Muscle of back (tissue), 11 donors: ENCODE results near the gene RHO. TPM values are rescaled to one million over a fixed set of nuclear protein-coding genes. Genes with fewer than 3 reads are reported as not detected.
"Not testable (repeated sequence)": the region's sequence is repeated elsewhere in the genome, so short reads cannot be mapped to it uniquely, and the experiment has no call there.

Experiments used
- DNase-seq, 3 donors: peaks; one replicate each; pipeline versions ENCODE4 v3.0.0 to v3.0.0-alpha.2; 2013
- polyA plus RNA-seq, 10 donors: library from polyadenylated mRNA; unstranded; fragments of 120-200 nt; gene quantifications; one replicate each; pipeline ENCODE4 v1.2.1, GENCODE V29; 2013; ENCODE audit not compliant: insufficient read length in 10 of 10

Gene RHO
- polyA plus RNA-seq, 10 donors = 0.04 to 0.14 (median 0.10) TPM; not detected in 7

DNA sequence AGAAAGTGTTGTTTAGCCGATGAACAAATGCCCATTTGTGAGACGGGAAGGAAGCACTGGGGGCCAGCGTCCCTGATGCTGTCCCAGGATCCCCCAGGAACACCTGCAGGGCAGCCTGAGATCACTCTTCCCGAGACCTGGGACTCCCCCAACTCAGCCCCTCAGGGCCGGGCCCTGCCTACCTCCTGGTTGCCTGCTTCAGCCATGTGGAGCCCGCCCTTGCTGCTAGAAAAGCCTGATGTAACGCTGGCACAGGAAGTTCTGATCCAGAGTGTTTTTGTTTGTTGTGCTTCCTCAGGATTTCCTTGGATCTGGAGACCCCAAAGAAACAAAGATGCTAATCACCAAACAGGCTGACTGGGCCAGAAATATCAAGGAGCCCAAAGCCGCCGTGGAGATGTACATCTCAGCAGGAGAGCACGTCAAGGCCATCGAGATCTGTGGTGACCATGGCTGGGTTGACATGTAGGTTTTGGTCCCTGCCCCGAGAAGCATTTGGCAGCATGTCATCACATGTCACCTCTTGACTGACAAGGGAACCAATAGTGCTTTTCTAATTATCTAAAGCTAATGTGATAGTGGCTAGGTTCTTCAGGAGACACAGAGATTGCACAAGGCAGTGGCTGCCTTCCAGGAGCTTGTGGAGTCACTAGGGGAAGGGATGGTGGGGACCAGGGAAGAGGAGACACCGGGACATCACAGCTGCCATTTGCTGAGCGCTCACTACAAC is 28.7 kb upstream of the RHO start:
- DNase-seq = not testable (repeated sequence)

DNA sequence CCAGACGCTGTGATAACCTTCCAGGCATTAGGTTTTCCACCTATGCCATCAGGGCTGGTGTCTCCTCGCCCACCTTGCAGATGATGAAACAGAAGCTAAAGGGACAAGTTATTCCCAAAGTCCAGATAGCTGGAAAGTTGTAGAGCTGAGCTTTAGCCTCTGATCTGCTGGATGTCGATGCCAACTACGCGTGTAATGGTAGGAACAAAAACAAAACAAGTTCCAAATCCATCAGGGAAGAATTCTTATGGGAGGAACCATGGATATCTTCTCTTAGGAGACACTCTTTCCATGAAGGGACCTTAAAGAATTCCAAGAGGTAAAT is 28.1 kb upstream of the RHO start:
- no peak for DNase-seq

DNA sequence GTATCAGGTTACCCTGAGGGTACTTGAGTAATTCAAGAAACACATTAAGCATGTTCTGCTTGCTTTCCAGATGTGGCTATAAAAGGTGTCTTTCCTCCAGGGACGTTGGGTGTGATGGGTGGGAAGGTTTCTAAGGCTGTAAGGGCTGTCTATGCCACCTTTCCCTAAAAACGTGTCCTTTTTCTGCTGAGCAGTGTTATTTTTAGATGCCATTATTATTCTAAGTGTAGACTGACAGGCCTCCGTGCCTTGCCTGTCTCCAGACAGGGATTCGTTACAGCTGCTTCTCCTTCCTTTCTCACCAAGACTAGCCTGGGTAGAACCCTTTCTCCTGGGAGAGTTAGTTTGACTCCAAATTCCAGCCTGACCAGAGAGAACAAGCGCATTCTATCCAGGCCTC is 26.8 kb upstream of the RHO start:
- no peak for DNase-seq

DNA sequence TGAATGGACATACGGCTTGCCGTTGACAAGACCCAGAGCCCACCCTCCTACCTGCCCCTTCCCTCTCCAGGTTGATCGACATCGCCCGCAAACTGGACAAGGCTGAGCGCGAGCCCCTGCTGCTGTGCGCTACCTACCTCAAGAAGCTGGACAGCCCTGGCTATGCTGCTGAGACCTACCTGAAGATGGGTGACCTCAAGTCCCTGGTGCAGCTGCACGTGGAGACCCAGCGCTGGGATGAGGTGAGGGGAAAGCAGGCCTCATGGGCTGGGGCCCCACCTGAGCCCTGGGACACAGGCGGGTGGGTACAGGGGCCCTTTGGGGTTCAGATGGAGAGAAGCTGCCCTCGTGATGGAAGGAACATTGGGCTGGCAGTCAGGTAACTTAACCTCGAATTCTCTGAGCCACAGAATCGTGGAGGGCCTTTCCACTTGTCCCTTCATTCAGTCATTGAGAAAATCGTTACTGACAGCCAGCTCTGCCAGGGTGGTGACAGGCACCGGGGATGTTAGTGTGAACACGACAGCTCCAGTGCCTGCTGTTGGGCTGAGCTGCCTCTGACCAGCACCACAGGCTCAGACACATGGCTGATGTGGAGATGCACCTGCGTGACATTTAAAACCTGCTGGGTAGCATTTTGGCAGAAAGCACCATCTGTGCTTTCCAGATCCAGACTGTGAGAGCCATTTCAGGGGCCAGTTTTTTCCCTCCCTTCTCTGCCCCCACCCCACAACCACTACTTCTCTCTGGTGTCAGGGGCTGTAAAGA is 25.6 kb upstream of the RHO start:
- DNase-seq = no peak

DNA sequence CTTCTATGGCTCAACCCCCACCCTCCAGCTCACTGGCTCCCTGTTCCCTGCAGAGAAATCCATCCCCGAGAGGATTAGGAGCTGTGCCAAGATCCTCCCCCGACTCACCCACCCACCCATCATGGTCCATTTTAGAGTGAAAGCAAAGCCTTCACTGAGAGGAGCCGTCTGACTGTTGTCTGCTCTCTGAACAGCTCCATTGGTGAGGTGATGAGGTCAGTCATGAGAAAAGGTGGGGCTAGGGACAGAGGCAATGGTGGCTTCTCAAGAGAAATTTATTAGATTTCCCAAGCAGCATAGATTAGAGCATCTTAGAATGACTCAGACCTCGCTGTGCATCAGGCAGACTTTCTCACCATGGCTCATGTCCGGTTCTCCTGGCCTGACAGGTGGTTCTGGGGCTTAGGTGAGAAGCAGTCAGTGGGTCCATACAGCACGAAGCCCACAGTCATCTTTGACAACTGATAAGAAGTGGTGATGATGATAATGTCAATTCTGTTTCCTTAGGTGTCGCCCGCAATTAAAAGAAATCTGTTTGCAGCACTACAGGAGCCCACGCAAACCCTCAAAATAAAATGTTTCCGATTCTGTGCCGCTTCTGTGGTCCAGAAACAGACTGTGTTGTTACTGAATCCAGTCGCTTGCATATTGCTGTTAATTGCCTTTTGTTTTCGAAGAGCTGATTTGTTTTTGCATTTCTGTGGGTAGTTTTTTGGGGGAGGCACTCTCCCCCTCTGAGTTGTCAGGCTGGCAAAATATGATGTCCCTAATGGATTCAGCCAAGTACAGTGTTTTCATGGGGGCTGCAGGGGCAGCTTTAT is 24.8 kb upstream of the RHO start:
- no peak for DNase-seq

DNA sequence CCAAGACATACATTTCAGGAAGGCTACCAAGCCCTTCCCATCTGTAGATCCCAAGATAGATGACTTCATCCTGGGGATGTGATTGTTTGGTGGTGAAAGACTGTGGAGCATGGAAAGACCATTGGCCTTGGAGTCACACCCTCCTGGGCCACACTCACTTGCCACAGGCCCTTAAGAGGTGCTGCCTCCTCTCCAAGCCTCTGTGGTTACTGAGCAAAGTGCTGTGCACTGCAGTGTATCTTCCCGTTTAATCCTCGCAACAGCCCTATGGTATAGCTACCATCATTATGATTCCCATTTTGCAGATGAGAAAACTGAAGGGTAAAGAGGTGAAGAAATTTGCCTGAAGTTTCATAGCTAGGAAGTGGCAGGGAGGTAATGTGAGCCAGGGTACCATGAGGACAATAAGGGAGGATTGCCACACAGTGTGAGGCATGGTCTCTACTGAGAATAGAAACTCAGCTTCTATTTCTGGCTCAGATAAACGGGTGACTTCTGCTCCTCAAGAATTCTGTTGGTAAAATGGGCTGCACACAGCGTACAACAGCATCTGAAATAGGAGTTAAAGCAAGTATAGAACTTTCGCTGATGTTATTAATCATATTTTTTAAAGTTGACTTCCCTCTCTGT is 23.9 kb upstream of the RHO start:
- DNase-seq = no peak

DNA sequence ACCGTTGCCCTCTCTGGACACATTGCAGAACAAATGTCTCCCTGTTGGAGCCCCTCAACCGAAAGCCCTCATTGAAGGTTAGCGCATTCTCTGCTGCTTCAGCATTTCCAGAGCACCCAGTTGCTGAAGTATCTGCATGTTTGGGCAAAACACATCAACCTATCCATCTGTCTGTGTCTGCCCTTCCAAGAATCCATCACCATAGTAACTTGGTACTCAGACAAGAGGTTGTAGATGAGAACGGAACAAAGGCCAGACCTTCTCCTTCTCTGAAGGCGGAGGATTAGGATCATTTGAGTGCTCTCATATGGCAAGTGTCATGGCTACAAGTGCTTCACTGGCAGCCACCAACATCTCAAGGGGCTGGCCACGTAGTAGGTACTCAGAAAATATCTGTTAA is 23.1 kb upstream of the RHO start:
- no peak for DNase-seq

DNA sequence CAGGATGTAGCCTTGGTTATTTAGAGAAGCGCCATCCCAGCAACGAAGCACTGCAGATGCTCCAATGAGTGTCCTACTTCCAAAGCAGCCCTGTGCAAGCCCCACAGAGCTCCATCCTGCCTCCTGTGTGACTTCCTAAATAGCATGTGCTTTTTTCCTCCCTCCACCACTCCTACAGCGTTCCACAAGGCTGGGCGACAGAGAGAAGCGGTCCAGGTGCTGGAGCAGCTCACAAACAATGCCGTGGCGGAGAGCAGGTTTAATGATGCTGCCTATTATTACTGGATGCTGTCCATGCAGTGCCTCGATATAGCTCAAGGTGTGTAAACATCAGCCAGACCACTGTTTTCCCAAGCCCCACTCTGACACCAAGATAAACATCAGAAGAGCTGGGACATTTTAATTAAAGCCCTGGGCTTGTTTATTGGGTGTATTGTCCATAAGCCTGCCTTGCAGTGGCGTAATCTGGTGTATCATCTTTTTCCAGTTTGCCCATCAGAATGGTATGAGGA is 22.2 kb upstream of the RHO start:
- no peak for DNase-seq

DNA sequence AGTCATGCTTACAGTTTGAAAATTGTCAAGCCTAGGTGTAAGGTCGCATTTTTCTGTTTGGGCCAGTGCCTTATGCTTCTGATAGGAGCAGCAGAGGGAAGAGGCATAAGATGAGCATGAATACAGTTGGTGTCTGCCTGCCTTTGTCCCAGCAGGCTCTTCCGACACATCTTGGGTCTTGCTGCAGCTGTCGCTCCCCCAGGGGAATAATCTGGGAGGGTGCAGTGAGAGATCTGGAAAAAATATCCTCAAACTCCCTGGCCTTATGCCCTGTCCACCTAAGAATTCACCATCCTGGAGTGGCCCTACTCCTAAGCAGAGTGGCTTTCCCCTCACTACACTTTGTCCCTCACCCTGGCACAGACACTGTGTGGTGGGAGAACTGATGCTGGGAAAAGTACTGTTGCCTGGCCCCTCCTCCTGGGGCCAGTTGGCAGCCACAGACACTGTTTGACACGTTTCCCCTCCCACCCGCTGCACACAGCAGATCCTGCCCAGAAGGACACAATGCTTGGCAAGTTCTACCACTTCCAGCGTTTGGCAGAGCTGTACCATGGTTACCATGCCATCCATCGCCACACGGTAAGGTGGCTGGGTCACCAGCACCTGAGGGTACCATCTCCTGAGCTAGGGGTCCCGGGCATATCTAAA is 21.1 kb upstream of the RHO start:
- DNase-seq = peak in 1 of 3 donors; percentile 46

DNA sequence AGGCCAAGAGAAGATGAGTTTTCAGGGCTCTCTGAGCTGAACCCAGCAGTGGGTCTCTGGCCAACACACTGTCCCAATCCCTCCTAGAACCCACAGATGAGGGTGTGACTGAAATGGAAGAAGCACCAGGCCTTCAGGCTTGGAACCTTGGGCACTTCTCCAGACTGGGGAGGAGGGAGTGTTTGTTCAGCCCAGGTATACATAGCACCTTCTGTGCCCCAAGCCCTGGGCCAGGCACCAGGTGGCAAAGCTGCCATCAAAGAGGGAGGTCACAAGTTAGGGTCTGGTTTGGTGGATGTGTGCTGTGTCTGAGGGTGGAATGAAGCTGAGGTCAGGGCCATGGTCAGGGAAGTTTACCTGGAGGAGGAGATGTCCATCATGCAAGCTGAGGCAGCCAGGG is 15.8 kb upstream of the RHO start:
- DNase-seq = no peak

DNA sequence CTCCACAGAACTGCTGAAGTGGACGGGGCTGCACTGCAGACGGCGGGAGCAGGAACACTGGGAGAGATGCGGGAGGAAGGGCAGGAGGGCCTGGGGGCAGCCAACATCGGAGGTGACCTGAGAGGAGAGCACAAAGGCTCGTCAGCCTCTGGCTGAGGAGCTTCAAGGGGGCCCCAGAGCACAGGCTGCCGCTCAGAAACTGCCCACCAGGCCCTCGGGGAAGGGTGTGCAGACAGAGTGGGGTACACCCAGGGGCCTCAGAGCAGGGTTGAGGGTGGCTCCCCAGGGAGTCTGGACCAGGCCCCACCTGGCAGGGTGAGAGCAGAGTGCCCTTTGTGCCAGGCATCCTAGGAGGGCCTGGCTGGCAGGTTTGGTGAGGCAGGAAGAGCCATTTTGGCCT is 14.7 kb upstream of the RHO start:
- DNase-seq = no peak

DNA sequence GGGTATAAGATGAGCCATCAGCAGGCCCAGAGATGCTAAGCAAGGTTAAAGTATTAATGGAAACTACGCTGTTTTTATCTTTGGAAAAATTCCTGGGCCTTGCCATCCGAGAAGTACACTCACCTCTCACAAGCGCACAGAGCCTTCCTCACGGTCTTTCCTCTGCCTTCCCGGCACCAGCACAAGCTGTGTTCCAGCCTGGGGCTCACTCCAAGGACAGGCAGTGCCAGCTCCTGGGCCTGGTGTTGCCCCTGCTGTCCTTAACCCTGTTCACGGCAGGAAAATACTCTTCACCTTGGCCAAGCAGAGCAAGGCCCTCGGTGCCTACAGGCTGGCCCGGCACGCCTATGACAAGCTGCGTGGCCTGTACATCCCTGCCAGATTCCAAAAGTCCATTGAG is 14.3 kb upstream of the RHO start:
- no peak for DNase-seq

DNA sequence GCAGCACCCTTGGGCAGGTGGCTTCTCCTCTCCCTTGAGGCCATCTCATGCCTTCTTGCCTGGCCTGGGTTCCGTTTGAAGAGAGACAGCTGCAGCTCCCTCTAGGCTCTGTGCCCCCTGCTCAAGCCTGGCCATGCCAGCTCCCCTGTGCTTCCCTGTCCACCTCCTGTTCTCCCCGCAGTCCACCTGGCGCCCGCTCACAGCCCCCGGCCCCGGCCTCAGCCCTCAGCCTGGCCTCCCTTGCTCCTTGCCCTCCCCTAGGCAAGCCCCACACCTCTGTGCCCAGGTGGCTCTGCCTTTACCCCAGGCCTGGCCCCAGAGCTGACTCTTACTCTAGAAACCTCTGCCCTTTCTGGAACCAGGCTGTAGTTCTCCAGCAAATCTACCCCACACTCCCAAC is 13.9 kb upstream of the RHO start:
- DNase-seq = no peak

DNA sequence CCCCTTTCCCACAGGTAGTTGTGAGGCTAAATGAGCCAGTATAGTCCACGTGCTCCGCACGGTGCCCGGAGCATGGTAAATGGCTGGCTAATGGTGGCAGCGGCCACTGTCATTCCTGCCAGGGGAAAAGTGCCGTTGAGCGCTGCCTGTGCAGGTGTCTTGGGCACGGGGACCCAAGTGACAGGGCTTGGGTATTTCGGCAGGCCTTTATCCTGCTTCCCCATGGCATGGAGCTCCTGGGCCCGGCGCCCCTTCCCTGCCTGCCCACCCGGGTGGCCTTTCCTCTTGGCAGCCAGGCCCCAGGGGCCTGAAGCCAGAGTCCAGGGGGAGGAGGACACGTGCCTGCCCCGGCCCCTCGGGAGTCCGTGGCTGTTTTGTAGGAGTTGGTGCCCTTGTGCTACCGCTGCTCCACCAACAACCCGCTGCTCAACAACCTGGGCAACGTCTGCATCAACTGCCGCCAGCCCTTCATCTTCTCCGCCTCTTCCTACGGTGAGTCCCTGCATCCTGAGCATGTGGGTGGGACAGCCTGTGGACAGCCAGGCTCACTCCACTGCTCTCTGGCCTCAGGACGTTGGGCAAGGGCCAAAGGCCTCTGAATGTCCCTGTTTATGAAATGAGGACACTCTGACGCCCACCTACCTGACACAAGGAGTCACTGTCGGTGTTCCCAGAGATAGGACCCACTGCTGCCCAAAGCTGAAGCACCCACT is 13.2 kb upstream of the RHO start:
- DNase-seq = not testable (repeated sequence)

DNA sequence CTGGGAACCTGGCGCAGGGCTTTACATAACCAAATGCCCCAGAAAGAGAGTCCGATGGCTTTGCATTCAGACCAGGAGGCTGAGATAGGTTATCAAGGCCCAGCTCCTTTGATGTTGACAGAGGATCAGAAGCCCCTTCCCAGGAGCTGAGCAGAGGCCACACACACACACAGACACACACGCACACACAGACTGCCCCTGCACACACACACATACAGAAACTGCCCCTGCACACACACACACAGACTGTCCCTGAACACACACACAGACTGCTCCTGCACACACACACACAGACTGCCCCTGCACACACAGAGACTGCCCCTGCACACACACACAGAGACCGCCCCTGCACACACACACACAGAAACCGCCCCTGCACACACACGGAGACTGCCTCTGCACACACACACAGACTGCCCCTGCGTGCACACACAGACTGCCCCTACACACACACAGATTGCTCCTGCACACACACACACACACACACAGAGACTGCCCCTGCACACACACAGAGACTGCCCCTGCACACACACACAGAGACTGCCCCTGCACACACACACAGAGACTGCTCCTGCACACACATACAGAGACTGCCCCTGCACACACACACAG is 12.5 kb upstream of the RHO start:
- not testable (repeated sequence) for DNase-seq

DNA sequence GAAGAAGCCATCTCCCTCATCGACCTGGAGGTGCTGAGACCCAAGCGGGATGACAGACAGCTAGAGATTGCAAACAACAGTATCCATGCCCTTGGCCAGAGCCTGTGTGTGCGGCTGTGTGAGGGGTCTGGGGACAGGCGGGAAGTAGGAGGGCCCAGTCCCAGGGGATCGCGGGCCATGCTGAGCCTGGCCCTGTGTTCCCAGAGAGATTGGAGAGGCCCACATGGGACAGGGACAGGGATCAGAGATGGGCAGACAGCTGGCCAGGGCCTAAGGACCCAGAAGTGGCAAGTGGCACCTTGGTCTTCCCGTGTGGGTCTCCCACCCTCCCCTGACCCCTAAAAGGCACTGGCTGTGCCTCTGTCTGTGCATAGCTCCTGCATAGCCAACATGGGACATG is 10.9 kb upstream of the RHO start:
- no peak for DNase-seq

DNA sequence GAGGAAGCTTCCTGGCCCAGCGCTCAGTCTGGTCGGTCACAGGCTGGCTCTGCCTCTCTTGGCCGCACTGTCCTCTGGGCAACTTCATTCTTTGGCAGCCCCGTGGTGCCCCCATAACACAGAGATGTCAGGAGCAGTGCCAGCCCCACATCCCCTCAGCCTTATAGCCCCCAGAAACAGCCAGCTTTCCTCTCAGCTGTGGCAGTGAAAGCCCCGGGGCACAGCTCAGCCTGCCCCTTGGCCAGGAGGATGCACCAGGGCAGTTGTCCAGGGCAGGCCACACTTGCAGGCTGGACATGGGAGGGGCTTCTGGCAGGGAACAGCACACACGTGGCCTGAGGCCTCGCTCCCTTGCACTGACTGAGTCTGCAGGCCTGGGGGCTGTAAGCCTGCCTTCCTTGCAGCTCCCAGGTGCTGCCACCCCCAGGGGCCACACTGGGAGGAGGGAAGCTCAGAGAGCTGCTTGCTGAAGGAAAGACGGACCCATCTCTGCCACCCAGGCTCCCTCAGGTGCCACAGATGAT is 10.3 kb upstream of the RHO start:
- no peak for DNase-seq

DNA sequence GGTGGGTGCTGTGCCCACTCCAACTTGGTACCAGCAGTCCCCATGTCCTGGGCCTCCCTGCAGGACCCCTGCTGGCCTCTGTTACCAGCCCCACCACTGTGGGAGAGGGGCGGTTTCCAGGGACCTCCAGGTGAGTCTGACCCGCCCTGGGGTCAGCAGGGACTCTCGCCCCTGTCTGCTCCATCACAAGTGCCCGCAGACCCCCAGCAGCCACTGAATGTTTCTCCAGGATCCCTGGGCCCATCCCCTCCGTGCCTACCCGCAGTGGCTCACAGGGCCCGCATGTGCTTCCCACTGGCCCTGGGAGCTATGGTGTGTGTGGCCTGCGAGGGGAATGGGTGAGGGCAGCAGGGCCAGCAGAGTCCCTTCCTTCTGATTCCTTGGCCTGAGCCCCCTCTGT is 9.9 kb upstream of the RHO start:
- no peak for DNase-seq

DNA sequence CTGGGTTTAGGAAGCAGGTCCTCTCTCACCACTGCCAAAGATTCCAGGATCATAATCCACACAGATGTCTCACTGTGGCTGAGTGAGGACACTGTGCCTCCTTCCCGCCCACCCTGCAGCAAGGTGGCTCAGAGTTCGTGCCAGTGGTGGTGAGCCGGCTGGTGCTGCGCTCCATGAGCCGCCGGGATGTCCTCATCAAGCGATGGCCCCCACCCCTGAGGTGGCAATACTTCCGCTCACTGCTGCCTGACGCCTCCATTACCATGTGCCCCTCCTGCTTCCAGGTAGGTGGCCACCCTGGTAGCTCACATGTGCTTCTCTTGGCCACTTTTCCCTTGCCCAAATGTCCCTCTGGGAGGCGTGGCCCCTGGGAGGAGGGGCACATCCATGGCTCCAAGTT is 9.0 kb upstream of the RHO start:
- DNase-seq = no peak
